IPS DF 4.7 (cell line): ENCODE measurements around the gene FRMD8.

Experiments
- DNase-seq: peaks from one replicate; pipeline ENCODE4 v3.0.0-alpha.2; 2013; ENCODE audit warnings: low spot score; ENCODE audit errors: extremely low read depth

FRMD8 gene

DNA sequence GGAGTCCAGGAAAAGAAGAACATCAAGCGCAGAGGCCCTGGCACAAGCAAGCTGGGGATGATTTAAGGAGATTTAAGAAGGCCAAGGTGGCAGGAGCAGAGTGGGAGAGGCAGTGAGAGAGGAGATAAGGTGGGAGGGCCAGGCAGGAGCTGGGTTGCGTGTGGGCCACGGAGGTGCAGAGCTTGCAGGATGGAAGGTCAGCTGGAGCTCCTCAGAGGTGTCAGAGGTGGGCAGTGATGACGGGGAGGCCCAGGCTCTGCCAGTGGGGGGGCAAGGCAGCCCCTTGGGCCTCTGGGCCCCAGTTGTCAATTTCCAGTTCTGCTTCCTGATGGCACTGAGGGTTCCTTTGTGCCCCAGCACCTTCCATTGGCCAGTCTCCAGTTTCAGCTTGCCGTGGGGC lies 6.5 kb downstream of the FRMD8 start:
- DNase-seq, result no peak

DNA sequence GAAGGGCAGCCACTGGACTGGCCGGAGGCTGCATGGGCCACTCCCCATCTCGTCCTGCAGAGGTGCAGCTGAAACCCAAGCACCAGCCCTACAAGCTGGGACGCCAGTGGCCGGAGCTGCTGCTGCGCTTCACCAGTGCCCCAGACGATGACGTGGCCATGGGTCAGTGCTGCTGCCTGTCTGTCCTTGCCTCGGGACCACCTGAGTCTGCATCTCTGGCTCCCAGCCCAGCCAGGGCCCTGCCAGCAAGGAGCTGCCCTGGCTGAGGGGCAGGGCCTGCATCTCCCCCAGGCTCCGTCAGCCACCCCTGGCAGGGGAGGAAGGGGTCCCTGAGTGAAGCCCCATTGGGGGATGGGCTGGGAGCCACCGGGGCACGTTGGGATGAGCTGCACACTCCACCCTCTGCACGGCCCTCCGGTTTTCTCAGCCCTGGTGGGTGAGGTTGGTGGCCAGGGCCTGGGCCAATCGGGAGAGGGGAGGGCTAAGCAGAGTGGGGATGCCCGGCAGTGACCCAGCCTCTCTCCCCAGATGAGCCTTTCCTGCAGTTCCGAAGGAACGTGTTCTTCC lies 7.2 kb downstream of the FRMD8 start:
- no peak for DNase-seq

DNA sequence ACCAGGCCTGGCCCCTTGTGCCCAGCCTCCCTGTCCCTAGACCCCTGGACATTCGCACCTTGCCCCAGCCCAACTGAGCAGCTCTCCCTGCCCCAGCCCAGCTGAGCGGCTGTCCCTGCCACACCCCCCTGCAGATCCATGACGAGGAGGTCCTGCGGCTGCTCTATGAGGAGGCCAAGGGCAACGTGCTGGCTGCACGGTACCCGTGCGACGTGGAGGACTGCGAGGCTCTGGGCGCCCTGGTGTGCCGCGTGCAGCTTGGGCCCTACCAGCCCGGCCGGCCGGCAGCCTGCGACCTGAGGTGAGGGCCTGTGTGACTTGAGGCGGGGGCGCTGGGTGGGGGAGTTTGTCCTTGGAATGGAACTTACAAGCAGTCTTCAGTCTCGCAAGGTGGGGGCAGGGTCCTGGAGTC lies 7.7 kb downstream of the FRMD8 start:
- DNase-seq, result no peak

DNA sequence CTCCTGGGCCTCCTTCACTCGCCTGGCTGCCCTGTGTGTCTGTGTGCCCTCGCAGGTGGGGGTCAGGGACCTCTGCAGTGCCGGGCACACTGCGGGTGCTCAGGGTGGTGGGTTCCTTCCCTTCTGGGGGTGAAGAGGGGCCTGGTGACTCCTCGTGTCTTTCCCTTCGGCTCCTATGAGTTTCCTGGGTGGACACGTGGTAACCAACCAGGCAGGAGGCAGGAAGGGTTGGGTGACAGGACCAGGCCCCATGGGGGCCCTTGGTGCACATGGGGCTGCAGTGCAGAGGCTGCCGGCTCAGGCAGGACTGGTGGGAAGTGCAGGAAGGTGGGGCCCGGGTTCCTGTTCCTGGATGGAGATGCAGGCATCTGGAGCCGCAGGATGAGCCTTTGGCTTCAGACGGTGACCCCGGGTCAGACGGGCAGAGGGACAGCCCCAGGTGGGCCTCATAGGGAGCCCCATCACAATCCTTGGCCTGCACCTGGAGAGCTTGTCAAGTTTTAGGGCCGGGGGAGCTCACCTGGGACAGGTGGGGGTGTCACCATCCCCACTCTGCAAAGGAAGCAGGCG lies 9.6 kb downstream of the FRMD8 start:
- no peak for DNase-seq

DNA sequence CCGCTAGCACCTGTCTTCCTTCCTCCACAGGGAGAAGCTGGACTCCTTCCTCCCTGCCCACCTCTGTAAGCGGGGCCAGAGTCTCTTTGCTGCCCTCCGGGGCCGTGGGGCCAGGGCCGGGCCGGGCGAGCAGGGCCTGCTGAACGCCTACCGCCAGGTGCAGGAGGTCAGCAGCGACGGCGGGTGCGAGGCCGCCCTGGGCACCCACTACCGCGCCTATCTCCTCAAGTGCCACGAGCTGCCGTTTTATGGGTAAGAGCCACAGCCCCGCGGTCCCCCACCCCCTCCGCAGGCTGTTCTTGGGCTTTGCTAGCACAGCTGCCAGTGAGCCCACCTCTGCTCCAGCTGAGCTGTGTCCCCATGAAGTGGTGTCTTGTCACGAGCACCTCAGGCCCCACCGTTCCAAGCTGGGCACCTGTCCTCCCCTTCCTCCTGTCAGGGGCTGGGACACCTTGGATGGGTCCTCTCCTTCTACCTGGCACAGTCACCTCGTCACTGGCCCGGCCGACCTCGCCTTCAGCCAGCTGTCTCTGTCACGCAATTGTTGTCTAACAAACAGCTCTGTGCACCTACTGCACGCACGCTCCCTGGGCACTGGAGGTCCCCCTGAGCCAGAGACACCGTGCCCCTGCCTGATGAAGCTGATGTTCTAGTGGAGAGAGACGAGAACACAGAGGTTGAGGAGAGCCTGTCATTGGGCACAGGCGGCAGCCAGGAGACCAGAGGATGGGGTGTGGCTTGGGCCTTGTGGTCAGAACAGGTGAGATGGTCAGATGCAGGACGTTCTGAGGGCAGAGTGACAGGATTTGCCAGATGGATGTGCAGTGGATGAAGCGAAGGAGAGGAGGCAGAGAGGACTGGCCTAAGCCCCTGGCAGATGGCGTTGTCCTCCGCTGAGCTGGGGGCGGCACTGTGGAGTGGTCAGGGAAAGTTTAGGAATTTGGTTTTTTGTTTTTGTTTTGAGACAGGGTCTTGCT lies 10.6 kb downstream of the FRMD8 start:
- DNase-seq, result no peak

DNA sequence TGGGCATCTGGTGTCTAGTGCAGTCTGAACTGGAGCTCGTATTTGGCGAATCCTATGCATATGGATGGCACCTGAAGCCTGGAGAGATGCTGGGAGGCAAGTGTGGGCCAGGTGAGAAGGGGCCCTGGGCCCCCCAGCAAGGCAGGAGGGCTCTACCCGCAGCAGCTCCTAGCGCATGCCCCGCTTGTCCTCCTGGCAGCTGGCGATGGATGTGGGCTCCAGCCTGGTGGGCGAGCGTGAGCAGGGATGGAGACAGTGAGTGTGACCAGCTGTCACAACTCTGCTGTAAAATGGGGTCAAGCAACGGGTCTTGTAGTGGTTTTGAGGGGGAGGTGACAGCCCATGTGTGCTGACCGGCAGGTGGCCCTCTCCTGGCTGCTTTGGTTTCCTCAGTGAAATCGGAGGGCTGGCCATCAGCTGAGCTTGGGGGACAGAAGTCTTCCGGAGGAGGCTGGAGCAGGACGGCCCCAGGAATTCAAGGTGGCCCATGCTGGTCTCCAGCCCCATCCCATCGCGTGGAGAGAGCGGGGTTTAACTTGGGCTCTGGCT lies 12.0 kb downstream of the FRMD8 start:
- DNase-seq, result no peak

DNA sequence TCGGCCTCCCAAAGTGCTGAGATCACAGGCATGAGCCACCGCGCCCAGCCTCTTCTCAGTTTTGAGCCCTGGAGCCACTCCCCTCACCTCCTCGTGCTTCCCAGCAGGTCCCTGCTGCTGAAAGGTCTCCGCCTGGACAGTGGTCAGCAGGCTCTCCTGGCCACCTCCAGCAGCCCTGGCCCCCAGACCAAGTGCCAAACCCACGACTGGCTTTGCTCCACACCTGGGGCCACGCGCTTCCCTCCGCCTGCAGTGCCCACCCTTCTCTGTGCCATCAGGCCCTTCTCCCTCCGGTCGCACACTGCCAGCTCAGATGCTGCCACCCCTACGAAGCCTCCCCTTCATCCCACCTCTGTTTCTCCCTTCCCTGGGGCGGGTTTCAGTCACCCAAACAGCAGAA lies 12.8 kb downstream of the FRMD8 start:
- no peak for DNase-seq

DNA sequence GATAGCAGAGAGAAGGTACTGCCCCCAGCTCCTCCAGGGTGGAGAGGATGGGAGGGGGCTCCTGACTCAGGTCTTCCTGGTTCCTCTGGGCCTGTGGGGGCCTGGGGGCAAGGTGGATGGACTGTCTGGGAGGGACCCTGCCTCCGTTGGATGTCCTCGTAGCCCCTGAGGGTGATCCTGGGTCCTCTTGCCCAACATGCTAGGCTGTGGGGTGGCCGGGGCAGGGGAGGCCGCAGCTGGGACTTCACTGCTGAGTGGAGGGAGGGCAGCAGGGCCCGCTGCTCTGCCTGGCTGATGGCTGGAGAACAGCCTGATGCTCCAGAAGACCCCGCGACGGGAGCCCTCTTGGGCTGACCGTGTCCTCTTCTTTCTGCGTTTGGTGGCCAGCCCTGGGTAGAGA lies 13.4 kb downstream of the FRMD8 start:
- no peak for DNase-seq

DNA sequence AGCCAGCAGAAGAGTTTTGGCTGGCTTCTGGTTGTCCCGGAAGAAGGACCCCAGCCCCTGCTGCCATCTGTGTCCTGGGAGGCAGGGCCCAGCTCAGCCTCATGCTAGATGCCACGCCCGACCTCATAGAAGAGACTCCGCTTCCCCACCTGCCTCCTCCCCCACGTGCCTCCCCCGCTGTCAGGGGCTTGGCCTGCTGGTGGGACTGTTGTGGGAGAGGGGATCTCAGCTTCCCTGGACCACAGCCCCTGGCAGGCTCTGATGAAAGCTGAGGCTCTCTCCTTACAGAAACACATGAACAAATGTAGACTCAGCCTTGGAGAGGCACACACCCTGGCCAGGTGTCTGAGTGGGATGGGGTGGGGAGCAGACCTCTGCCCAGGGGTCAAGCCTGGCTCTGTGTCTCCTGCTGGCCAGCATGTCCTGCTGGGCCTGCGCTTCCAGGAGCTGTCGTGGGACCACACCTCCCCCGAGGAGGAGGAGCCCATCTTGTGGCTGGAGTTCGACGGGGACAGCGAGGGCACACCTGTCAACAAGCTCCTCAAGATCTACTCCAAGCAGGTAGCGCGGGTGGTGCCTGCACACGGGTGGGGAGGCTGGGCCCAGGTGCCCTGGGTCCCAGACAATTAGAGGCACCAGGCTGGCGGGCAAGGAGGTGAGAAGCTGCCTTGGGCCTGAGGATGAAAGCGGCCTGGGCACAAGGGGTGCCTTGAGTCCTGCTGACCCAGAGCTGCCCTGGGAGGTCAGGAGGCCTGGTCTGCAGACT lies 14.1 kb downstream of the FRMD8 start:
- no peak for DNase-seq

DNA sequence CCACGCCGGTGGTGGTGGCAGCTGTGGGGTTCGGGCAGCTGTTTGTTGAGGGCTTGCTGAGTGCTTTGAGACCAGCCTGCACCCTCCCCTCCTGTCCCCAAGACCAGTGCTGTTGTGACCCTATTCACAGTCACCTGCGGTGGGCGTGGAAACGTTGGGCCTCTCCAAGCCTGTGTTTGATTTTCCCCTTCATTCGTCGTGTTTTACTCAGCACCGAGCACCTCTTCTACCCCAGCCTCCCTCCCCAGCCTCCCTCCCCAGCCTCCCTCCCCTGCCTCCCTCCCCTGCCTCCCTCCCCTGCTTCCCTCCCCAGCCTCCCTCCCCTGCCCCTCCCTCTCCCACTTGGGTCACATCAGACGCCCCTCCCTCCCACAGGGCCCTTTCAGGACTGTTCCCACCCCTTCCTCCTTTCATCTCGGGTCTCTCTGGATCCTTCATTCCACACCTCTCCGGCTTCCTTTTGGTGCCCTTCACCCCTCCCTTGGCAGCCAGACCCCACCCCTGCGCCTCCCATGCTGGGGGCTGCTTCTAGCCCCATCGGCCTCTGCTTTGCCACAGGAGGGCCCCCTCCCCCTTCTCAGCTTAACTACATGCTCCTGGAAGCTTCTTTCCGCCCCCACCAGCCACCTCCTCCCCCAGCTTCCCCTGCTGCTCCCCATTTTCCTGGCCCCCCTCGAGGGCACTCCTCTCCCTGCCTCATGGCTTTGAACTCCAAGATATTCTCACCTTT lies 14.8 kb downstream of the FRMD8 start:
- no peak for DNase-seq

DNA sequence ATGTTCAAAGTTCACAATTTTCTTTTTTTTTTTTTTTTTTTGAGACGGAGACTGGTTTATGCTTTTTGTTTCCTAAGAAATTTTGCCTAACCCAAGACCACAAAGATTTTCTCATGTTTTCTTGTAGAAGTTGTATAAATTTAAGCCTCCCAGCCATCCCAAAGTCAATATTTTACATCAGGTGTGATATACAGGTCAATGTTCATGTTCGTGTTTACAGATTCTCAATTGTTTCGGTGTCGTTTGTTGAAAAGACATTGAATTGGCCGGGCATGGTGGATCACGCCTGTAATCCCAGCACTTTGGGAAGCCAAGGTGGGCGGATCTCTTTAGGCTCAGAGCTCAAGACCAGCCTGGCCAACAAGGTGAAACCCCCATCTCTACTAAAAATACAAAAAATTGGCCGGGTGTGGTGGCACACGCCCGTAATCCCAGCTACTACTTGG lies 15.4 kb downstream of the FRMD8 start:
- DNase-seq, result no peak

DNA sequence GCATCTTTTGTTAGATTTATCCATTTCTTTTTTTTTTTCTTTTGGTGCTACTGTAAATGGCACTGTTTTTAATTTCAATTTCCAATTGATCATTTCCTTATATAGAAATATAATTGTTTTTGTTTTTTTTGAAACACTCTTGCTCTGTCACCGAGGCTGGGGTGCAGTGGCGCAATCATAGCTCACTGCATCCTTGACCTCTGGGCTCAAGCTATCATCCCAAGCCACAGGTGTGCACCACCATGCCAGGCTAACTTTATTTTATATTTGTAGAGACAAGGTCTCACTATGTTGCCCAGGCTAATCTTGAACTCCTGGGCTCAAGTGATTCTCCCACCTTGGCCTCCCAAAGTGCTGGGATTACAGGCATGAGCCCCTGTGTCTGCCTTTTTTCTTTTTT lies 16.4 kb downstream of the FRMD8 start:
- no peak for DNase-seq

DNA sequence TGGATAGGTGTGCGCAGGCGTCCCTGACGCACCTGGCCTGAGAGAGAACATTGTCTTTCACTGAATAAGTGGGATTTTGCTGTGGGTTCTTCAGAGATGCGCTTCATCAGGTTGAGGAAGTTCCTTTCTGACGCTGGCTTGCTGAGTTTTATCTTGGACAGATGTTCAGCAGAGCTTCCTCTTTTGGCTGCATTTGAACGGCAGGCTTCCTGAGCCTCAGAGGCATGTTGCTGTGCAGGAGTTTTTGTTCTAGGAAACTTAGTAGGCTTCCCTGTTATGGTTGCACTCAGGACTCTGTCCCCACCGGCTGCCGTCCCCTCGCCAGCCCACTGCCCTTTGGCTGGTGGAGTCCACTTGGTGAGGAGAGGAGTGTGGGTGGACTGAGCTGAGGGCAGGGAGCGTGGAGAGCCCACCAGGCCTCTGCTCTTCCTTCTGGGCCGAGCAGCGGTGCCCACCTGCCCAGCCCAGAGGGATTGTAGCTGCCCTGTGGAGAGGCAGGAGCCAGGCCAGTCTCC lies 17.2 kb downstream of the FRMD8 start:
- DNase-seq, result no peak

DNA sequence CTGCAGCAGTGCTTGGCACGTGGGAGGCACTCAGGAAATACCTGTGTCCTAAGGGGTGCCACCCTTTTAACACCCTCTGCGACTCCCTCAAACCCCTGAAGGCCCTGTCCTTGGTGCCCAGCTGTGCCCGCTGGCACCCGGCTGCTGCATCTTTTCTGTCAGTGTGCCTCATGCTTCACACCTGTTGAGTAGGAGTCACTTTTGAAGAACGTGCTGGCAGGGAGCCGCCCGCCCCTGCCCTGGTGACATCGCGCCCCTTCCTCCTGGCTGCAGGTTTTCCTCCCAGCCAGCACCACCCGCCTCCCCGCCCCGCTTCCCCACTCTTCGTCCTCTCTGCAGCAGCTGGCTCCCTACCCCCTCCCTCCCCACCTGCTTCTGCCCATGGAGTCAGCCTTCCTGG lies 17.8 kb downstream of the FRMD8 start:
- no peak for DNase-seq

DNA sequence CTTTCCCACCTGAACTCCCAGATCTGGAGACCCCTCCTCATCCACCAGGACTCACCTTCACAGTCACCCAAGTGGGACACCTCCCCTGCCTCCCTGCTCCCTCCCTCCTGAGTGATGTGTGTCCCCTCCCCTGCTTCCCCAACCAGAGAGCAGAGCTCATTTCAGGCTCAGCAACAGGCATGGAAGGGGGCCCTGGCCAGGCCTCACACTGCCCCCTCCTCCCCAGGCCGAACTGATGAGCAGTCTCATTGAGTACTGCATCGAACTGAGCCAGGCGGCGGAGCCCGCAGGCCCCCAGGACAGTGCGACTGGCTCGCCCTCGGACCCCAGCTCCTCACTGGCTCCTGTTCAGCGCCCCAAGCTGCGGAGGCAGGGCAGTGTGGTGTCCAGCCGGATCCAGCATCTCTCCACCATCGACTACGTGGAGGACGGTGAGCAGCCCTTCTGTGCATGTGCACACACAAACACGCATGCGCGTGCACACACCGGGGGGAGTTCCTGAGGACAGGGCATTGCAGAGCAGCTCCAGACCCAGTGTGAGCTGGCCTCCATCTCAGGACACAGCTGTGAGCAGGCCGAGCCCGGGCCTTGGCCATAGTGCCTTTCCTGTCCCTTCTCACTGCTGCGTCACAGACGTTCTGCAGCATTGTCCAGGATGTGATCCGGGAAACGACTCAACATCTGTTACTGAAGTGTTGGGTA lies 18.4 kb downstream of the FRMD8 start:
- DNase-seq, result no peak

DNA sequence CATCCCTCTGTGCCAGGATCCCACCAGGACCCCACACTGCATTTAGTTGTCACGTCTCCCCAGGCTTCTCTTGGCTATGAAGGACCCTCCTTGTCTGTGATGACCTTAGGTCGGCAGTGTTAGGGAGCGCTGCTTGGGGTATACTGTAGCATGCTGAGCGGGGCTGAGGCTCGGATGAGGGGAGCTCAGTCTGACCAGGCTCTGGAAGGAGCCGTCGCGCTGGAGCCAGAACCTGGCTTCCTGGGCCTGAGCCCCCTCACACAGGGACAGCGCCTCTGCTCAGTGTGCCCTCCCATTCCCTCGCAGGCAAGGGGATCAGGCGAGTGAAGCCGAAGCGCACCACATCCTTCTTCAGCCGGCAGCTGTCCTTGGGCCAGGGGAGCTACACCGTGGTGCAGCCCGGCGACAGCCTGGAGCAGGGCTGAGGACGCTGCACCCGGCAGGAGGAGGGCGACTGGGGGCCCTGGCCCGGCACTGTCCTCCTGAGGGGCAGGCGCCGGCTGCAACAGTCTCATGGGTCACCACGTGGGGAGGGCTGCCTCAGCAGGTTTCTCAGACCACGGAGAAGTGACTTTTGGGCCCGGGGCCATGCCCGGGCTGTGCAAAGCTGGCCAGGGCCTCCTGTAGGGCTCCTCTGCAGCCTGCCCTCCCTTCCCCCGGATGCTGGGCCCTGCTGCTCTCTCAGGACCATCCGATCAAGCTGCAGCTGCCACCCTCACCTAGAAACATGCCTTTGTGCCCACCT lies 24.7 kb downstream of the FRMD8 start:
- DNase-seq, result no peak

DNA sequence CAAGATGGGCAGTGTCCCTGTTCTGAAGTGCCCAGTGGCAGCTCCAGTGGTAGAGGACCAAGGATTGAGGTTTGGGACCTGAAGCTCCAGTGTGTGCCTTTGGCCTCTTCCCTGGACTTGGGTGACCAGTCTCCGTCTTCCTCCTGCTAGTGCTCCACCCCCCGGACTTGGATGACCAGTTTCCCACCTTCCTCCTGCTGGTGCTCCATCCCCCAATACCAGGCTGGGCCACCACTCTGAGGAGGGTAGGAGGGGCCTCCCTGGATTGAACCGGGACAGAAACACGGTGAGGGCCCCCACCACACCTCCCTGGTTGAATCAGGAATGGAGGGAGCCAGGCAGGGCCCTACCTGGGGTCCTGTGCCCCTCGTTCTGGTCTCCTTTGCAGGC lies 25.2 kb downstream of the FRMD8 start:
- DNase-seq, result no peak

DNA sequence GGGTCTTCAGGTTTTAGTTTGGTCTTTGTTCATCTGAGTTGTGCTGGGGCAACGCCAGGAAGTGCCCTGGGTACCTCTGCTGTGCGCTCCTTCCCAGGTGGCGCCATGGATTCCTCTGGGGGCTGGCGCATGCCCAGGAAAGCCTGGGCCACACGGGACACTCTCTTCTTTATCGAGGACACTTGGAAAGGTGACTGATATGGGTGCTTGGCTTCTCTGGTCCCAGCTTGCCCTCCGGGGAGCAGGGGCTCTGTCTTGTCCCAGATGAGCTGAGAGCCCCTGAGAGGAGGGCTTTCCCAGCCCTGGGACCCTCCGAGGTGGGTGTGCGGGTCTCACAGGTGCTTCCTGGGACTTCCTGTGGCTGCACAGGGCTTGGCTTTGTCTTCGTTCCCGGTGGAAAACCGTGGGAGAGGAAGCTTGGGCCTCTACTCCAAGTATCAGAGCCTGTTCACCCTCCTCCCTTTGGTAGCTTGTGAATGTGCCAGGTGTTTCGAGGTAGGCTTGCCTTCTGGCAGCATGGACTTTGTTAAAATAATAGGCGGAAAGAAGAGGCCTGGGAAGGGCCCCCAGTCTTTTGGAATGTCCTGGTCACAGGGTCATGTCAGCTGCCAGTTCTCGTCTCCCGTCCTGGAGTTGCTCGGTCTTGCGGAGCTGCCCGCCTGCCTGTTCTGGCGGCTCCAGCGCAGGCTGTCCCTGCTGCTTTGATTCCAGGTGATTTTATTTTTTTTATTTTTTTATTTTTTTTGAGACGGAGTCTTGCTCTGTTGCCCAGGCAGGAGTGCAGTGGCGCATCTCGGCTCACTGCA lies 26.0 kb downstream of the FRMD8 start:
- DNase-seq, result no peak
